Myocyte (in vitro differentiated cells): ENCODE results near the gene RBL2. TPM values are rescaled to one million over a fixed set of nuclear protein-coding genes. Genes with fewer than 3 reads are reported as not detected.
"Not testable (repeated sequence)": the region's sequence is repeated elsewhere in the genome, so short reads cannot be mapped to it uniquely, and the experiment has no call there.

Experiments
- DNase-seq: peaks from one replicate; pipeline ENCODE4 v3.0.0-alpha.2; 2012; ENCODE audit warnings: low read depth
- total RNA-seq: library from RNA; depleted of rRNA; stranded (reverse); fragments of >200 nt; gene quantifications from 2 replicates; pipeline ENCODE4 v1.2.3, GENCODE V29; 2014

RBL2 gene
- total RNA-seq, 1 donor from 2014 or later, result 43.9 TPM

DNA sequence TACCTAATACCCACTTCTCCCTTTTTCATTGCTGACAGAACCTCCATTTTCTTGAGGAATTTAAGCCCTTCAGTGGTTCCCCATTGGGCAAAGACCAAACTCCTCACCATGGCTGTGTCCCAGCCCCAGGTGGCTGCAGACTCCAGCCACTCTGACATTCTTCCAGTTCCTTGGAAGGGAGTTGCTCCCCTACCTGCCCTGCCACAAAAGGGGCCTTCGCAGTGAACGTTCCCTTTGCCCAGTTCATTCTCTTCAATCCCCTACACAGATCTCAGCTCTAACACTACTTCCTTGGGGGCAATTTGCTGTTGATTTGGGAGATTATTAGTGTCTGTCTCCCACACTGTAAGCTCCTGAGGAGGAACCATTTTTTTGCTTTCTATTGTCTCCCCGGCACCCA, 72.0 kb downstream of the RBL2 start:
- no peak for DNase-seq

DNA sequence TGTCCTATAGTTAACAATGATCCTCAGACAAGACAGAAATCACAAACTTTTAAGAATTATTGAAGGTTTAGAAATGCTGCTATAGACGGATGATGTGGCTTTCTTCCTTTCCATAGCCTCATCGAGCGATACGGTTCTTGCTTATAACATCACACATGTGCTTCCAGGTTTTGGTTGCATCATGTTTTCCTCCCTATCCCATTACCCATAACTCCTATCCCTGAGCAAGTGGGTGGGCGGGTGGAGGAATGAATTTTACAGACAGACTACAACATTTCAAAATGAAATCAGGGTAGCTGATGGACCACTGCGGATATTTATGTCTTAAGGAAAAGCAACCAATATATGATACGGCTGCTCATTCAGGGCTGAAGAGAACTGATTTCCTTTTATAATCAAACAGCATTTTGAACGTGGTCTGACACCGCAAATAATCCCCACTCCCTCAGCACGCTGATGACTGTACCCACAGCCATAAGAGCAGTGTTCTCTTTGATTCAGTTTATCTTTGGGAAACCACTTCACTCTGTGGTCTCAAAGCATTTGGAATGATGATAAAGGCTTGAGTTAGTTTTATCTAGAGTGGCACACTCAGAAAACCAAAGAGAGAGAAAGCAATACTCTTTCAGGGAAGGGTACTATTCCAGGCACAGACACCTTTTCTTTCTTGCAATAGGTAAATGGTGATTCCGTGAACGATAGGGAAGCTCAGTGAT, 73.4 kb downstream of the RBL2 start:
- no peak for DNase-seq

DNA sequence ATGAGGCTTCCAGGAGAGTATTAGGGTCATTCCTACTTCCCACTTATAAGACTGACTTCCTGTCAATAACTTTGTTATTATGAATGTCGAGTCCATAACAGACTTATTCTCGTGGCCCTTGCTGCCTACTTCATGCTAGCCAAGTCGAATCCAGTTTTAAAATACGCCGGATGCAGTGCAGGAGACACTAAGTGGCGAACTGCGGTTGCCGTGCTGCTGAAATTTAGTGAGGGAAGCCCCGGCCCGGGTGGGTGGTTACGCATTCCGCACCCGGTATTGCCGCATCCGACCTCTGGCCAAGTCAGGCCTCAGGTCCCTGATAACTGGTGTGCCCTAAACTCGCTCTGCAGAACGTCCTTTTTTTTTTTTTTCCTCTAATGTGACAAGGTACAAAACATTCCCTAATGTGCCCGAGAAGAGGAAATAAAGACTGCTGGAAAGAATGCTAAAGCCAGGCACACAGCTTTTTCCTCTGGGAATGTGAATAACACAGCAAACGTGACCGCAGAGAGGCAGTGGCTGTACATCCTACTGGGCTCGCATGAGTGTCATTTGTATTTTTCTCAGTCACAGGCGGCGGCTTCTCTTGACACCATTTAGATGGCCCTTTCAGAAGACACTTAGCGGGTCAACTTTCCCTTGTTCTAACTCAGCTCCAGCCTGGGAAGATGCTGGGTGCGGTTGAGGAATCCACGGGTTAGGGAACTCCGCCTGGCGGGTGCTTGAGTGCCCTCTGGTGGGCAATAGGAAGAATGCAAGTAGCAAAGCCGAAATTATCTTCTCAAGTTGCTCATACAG, 75.8 kb downstream of the RBL2 start:
- peak; percentile 80 for DNase-seq

DNA sequence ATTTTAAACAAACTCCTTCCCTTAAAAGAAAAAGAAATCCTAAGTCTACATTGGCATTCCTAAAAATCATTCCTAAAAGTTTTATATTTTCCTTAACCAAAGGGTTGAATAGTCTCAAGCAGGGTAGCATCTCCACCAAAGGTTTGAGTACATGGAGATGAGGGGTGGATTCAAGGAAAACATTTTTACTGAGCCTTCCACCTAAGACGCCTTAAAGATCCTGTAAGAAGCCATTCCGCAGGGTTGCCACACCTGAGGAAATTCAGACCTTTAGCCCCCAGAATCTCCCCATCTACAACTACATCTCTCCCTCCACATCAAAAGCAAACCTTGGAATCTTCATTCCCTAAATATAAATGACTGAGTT, 76.4 kb downstream of the RBL2 start:
- no peak for DNase-seq

DNA sequence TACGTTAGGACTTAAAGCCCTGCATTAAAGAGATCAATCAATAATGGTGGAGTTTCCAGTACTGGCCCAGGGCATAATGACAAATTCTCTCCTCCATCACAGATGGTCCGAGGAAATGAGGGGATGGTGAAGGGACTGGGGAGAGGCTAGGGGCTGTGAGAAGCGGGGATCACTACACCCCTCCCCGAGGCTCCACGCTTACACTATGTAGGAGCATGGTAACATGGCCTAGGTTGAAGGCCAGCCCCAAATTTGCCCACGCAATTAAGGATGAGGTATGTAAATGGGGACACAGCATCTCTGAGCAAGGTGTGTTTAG, 76.8 kb downstream of the RBL2 start:
- DNase-seq, result no peak

DNA sequence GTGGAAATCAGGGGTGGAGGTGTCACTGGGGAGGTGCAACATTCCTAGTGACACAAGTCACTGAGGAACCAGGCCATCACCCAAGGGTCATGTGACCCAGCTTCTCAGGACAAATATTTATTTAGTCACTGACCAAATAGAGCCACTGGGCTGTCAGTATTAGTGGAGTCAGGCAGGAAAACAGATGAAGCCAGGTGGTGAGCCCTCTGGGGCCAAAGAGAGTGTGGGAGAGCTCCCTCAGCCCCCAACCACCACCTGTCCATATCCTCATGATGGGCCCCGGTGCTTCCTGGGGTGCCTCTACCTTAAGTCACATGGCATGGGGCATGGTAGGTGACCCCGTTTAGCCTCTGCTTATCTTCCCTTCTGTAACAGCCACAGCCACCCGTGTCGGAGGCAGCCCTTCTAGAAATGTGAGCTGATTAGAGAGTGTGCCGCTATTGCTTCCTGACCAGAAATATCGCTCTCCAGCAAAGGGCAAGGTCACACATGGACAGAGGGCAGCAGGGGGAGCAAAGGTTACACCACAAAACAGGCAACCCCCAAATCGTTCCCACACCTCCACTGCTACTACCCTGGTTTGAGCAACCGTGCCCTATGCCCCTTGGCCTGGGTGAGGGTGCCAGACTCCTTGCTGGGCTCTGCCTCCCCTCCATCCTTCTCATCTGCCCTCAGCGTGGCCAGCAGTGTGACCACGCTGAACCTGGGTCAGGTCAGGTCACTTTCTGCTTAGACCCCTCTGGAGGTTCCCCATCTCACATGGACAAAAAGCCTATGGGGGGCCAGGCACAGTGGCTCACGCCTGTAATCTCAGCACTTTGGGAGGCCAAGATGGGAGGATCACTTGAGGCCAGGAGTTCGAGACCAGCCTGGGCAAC, 77.4 kb downstream of the RBL2 start:
- DNase-seq, result peak; percentile 20

DNA sequence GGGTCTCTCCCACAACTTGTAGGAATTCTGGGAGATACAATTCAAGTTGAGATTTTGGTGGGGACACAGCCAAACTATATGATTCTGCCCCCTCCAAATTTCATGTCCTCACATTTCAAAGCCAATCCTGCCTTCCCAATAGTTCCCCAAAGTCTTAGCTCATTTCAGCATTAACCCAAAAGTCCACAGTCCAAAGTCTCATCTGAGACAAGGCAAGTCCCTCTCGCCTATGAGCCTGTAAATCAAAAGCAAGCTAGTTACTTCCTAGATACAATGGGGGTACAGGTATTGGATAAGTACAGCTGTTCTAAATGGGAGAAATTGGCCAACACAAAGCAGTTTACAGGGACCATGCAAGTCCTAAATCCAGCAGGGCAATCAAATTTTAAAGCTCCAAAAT, 78.5 kb downstream of the RBL2 start:
- not testable (repeated sequence) for DNase-seq

DNA sequence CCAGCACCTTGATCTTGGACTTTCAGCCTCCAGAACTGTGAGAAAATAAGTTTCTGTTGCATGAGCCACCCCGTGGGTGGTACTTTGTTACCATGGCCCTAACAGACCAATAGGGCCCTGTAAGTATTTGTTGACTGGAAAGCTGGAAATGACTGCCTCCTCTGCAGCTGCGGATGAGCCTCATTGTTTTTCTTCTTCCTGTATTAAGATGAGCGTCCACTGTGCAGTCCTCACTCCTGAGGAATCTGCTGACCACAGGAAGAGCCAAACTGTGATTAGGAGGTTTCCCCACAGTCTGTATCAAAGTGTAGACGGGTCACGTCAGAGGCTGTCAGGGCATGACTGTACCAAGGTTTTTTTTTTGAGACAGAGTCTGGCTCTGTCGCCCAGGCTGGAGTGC, 81.0 kb downstream of the RBL2 start:
- peak; percentile 18 for DNase-seq

DNA sequence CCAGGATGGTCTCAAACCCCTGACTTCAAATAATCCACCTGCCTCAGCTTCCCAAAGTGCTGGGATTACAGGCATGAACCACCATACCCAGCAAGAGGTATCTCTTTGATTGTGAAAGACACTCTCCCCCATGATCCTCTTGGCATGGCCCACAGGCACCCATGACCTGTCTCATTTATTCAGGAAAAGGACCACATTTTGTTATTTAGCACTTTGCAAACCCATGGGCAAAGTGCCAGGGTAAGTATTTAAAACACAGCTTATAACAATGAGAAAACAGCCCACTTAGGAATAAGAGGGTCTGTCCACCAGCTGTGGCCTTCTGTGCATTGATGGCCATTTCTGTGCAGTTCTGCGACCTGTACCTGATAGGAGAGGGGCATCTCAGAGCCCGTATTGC, 81.5 kb downstream of the RBL2 start:
- no peak for DNase-seq

DNA sequence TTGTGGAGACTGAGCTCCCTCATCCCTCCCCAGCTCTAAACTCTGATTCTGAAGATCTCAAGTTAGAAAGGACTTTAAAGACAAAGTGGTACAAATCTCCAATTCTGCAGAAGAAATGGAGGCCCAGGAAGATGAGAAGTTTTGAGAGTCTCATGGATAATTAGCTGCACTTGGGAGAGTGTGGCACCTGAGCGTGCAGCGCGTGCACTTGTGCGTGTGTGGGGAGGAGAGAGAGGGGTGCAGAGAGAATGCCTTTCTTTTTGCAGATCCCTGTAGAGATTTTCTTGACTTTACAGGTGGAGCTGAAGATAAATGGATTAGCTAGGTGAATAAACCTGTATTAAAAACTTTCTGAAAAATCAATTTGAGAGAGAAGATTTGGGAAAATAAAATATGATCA, 83.6 kb downstream of the RBL2 start:
- no peak for DNase-seq

DNA sequence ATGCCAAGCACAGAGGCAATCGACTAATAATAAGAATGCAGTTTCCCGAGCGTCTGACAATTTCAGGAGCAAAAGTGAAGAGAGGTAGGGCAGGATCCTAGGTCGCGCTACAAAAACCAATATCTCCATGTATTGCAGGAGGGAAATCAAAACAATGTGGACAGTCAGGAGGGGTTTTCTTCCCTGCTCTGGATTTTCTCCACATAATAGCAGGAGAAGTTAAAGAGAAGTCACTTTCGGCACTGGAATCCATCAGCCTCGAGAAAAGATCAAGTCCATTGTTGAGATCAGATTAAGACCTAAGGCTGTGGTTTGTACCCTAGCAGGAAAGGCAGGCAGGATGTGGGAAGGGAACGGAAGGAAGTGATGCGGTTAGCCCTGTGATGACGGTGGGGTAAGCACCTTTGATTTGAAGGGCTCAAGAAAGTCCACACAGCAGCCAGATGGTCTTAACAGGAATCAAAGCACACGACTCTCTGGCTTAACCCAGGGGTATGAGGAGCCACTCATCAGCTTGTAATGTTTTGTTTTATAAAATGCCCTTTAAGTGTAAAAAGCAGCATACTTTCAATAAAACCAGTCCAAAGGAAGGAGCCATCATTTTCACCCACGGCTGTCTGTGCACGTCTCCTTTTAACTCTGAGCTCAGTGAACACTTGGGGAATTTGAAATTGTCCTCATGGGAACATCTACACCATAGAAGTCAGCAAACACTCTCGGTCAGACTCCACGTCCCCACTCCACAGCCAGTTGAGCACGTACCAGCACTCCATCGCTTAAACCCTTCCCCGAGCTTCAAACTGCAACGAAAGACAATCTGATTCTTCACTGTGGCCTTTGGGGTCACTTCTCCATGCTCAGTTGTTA, 84.5 kb downstream of the RBL2 start:
- no peak for DNase-seq

DNA sequence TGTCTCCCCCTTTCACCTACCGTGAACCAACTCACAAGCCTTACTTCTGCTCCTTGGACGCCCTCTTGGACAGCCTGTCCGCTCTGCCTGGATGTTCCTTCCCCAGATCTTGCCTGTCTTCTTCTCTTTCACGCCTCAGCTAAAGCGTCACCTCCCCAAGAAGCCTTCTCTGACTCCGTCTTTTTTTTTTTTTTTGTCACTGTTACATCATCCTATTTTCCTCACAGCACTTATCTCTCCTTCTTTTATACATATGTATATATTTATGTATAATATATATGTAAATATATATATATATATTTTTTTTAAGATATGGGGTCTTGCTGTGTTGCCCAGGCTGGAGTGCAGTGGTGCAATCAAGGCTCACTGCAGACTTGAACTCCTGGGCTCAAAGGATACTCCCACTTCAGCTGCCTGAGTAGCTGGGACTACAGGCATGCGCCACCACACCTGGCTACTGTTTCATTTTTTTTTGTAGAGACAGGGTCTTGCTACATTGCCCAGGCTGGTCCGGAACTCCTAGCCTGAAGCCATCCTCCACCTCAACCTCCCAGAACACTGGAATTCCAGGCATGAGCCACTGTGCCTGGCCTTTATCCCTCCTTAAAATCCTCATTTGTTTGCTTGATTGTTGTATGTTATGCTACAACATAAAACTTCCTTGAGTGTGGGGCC, 85.3 kb downstream of the RBL2 start:
- DNase-seq, result no peak

DNA sequence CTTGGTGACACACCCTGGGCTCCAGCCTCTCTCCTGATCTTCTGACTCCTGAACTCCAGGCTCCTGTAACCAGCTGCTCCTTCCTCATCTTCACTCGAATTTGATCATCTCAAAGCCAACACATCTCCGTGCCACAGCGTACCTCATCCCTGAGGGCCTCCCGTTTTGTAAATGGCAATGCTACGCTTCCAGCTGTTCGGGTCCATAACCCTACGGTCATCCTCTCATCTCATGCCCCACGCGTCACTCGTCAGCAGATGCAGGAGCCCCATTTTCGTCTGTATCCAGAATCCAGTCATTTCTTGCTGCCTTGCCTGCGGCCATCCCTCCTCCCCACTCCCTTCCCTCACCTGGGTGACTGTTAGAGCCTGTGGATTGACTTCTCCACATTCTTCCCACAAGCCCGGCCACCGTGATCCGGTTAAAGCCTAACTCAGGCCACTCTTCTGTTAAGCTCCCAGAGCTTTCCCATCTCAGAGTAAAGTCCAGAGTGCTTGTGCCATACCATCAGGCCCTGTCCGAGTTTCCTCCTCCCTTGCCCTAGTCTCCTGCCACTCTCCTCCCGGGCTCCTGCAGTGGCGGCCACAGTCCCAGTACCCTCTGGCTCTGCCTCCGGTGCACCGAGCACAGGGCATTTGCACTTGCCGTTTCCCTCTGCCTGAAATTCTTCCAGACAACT, 89.0 kb downstream of the RBL2 start:
- DNase-seq, result no peak

DNA sequence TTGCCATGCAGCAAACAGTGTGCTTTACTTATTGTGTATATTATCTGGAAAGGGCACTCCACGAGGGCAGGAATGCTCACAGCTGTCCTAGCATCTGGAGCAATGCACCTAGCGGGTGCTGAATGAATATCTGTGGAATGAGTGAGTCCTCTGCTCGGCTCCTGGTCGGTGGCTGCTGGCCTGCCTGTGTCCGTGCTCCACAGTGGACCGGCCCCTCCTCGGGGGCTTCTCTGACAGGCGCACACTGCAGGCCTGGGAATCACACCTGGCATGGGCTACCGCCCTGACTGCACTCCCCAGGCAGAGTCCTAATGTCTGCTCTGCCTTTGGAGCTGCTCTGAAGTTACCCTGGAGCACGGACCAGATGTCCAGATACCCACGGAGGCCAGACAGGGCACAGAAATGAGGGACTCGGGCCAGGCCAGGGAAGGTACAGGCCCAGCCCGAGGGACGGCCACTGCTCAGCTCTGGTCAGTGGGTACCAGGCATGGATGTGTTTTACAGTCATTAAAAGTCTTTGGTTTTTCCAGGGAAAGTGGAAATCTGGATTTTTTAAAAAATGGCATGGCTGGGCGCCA, 89.8 kb downstream of the RBL2 start:
- no peak for DNase-seq

DNA sequence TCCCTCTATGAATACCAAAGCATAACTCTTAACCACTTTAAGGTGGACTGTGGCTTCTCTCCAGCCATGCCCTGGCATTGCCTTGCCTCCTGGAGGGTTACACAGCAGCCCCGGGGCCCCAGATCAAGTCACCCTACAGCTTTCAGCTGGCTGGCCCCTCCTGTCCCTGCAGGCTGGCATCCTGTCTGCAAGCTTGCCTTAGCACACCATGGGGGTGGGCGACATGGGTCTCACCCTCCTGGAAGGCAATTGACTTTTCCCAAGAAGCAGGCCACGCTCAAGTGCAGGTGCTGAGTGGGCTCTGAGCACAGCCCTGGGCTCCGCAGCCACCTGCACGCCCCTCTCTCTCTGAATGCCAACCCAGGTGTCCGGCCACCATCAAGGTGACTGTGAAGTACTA, 94.5 kb downstream of the RBL2 start:
- DNase-seq, result no peak

DNA sequence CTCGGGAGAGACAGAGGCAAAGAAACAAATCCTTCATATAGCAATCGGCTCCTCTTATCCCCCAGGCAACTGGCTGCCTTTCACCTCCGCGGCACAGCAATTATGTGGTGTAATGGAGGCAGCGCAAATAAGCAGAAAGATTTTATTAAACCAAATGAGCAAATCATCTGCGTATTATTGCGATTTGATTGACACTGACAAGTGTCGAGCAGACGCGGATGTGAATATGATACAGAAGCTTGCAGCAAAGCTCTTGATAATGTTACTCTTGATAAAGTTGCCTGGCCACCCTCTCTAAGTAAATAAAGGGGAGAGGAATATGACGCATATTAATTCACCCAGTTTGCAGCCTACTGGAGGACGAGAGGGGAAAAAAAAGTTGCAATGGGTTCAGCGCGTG, 95.2 kb downstream of the RBL2 start:
- peak; percentile 78 for DNase-seq

DNA sequence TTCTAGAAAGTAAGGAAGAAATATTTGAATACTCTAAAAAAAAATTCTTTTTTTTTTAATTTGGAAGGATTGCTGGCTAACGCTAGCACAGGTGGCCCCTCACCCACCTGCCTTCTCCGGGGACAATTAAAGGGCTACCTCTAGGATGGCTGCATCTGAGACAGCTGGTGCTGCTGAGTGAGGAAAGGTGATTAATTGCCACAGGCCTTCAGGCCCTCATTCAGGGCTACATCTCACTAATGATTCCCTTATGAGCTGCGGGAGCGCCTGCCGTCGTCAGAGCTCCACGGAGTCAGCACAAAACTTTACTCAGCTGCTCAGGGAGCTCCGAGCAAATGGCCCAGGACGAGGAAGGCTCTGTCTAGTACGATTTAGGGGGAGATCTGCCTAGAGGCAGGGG, 95.8 kb downstream of the RBL2 start:
- DNase-seq, result peak; percentile 27

DNA sequence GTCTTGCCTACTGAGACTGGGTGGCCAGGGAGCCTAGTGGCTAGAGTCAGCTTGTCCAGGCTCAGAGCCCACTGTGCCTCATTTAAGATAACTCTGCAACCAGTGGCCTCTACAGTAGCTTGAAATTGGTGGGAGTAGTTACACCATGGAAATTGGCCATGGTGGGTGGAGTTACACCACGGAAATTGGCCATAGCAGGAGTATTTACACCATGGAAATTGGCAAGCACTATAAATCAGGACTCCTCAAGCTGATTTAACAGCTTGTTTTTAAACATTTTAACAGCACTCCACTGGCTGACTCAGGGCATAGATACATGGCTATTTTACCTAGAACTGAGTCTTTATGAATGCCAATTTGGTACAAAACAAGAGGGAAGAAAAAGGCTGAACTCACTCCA, 96.5 kb downstream of the RBL2 start:
- no peak for DNase-seq

DNA sequence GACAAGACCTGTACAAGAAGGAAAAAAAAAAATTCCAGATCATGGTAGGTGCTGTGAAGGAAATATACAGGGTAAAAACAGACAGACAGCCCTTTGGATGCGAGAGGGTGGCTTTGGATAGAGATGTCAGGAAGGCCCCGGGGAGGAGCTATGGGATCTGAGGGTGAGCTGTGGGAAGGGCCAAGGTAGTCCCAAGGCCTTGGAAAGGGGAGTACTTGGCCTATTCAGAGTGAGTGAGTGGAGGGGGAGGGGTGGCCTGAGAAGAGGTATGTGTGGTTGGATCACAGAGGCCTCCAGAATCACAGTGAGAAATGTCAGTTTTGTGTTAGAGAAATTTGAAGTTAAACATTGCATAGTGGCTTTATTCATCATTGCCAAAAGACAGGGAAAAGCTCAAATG, 99.9 kb downstream of the RBL2 start:
- DNase-seq, result no peak

DNA sequence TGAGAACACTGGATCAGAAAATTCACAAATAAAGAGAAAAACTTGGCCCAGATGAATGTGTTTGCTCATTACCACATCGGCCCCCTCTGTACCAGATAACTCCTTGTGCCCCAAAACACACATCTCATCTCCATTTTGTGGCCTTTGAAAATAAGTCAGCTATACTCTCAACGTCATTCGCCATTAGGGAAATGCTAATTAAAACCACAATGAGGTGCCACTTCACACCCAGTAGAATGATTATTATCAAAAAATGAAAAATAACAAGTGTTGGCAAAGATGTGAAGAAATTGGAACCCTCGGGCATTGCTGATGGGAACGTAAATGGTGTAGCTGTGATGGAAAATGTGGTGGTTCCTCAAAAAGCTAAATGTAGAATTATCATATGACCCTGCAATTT, 103.4 kb downstream of the RBL2 start:
- DNase-seq, result no peak
